HepG2 (cell line): ENCODE measurements around the gene RARA. TPM values are rescaled to one million over a fixed set of nuclear protein-coding genes. Genes with fewer than 3 reads are reported as not detected.

Source experiments
- ATAC-seq: fragments of 200-7000 bp; cut with Tn5 transposase; 3 replicates; pipeline ENCODE4 v1.9.1; 2020; ENCODE audit warnings: mild to moderate bottlenecking, moderate library complexity
- BruUV-seq: library from RNA; stranded (reverse); fragments of 400-500 nt; replicated peaks from 2 replicates; lab custom pipeline; 2021; lab: Mats Ljungman, UMichigan
- CTCF ChIA-PET: fragments of 300-600 bp; formaldehyde crosslinking; extraction: SDS; loops from one replicate; lab custom pipeline; 2021; ENCODE audit warnings: low total read pairs, inconsistent platforms, low intra/inter-chr PET ratio; lab: Yijun Ruan, JAX
- POLR2A ChIA-PET: fragments of 350-600 bp; sonication (Branson Sonifier 250); formaldehyde crosslinking; loops from one replicate; lab custom pipeline; 2020; ENCODE audit warnings: antibody characterized with exemption, inconsistent platforms; lab: Yijun Ruan, JAX
- DNase-seq: peaks from one replicate; pipeline ENCODE4 v3.0.0-alpha.2; 2015; ENCODE audit warnings: low spot score
- FAIRE-seq: peaks from 3 replicates; lab custom pipeline; 2011; peaks lifted over from hg19 to GRCh38; lab: Jason Lieb, UNC
- H2AFZ ChIP-seq: one replicate; pipeline ENCODE4 v1.6.1; 2011; ENCODE audit warnings: low read length, inconsistent platforms
- H3K27ac ChIP-seq: fragments of 300-600 bp; 3 replicates; pipeline ENCODE4 v1.8.0; 2011; ENCODE audit warnings: mixed run types, mild to moderate bottlenecking, mixed read lengths, low read length, inconsistent platforms; ENCODE audit not compliant: insufficient read depth; ENCODE audit errors: extremely low read length
- H3K27me3 ChIP-seq, 2 experiments: fragments of 200-600 bp in 1 of 2; 2 replicates in 1 of 2; 3 replicates in 1 of 2; pipeline versions ENCODE4 v1.6.0 to v1.8.0; 2011; ENCODE audit warnings: low read length in 2 of 2, mild to moderate bottlenecking in 2 of 2, moderate library complexity in 2 of 2, inconsistent platforms in 1 of 2; ENCODE audit not compliant: insufficient read depth in 2 of 2, control insufficient read depth in 1 of 2
- H3K36me3 ChIP-seq, 2 experiments: fragments of 200-600 bp in 1 of 2; replicated peaks in 1 of 2; 2 replicates in 1 of 2; 3 replicates in 1 of 2; pipeline versions ENCODE4 v1.5.1 to v1.8.0; 2011; ENCODE audit warnings: low read length in 2 of 2, inconsistent platforms in 1 of 2; ENCODE audit not compliant: insufficient read depth in 2 of 2, control insufficient read depth in 1 of 2
- H3K4me1 ChIP-seq: 2 replicates; pipeline ENCODE4 v1.5.1; 2012; ENCODE audit warnings: low read length, inconsistent platforms; ENCODE audit not compliant: insufficient read depth
- H3K4me2 ChIP-seq: 2 replicates; pipeline ENCODE4 v1.6.0; 2011; ENCODE audit warnings: low read depth, low read length, inconsistent platforms
- H3K4me3 ChIP-seq, 3 experiments: fragments of 200-600 bp in 1 of 3; sonication (generic), shearing (Covaris generic) in 1 of 3; replicated peaks in 1 of 3; 2 replicates each; pipeline ENCODE4 v1.5.1; 2011 to 2016; ENCODE audit warnings: low read length in 3 of 3, inconsistent platforms in 2 of 3, low read depth in 2 of 3, mild to moderate bottlenecking in 2 of 3, control low read depth in 1 of 3, mixed read lengths in 1 of 3; ENCODE audit not compliant: insufficient read depth in 1 of 3
- H3K79me2 ChIP-seq: one replicate; pipeline ENCODE4 v1.6.1; 2011; ENCODE audit warnings: low read length, inconsistent platforms; ENCODE audit not compliant: insufficient read depth
- H3K9ac ChIP-seq: 2 replicates; pipeline ENCODE4 v1.6.0; 2011; ENCODE audit warnings: mild to moderate bottlenecking, low read depth, low read length, inconsistent platforms; ENCODE audit not compliant: insufficient read depth
- H3K9me3 ChIP-seq: 2 replicates; pipeline ENCODE4 v1.5.1; 2012; ENCODE audit warnings: mild to moderate bottlenecking, low read length
- H4K20me1 ChIP-seq: 2 replicates; pipeline ENCODE4 v1.6.0; 2011; ENCODE audit warnings: inconsistent platforms, mild to moderate bottlenecking, low read length, moderate library complexity; ENCODE audit not compliant: insufficient read depth
- CREM ChIP-seq, 2 experiments: sonication (generic) in 1 of 2; formaldehyde crosslinking in 1 of 2; IDR thresholded peaks; 2 replicates each; pipeline versions ENCODE4 v1.4.0 to v1.6.1; 2016 to 2020; ENCODE audit warnings: antibody characterized with exemption in 1 of 2, mild to moderate bottlenecking in 1 of 2, missing genetic modification reagents in 1 of 2
- FOXA1 ChIP-seq, 2 experiments: fragments of 450-650 bp in 1 of 2; sonication (generic) in 1 of 2; formaldehyde crosslinking in 1 of 2; IDR thresholded peaks; 2 replicates each; pipeline versions ENCODE4 v1.4.0 to v1.6.1; 2016 to 2020; ENCODE audit warnings: missing genetic modification reagents in 1 of 2
- FOXM1 ChIP-seq: sonication (generic); formaldehyde crosslinking; IDR thresholded peaks from 2 replicates; pipeline ENCODE4 v1.5.0; 2020; ENCODE audit warnings: missing genetic modification reagents
- GMEB2 ChIP-seq: IDR thresholded peaks from 2 replicates; pipeline ENCODE4 v1.6.1; 2016; ENCODE audit warnings: missing biosample characterization, missing genetic modification reagents, low read depth
- KLF6 ChIP-seq: IDR thresholded peaks from 2 replicates; pipeline ENCODE4 v1.8.0; 2016; ENCODE audit warnings: missing biosample characterization, missing genetic modification reagents
- TSC22D2 ChIP-seq: sonication (generic); formaldehyde crosslinking; IDR thresholded peaks from 2 replicates; pipeline ENCODE4 v1.5.1; 2020; ENCODE audit warnings: missing genetic modification reagents, mild to moderate bottlenecking, borderline replicate concordance
- ZNF326 ChIP-seq: sonication (generic); formaldehyde crosslinking; IDR thresholded peaks from 2 replicates; pipeline ENCODE4 v1.4.0; 2020; ENCODE audit warnings: missing genetic modification reagents, borderline replicate concordance
- ZNF75D ChIP-seq: sonication (generic); formaldehyde crosslinking; IDR thresholded peaks from 2 replicates; pipeline ENCODE4 v1.8.1; 2023; ENCODE audit warnings: missing genetic modification reagents, mild to moderate bottlenecking, borderline replicate concordance
- ZNF770 ChIP-seq: sonication (generic); formaldehyde crosslinking; IDR thresholded peaks from 2 replicates; pipeline ENCODE4 v1.5.0; 2020; ENCODE audit warnings: mild to moderate bottlenecking, missing genetic modification reagents
- WGBS: methylation state at CpG from one replicate; pipeline ENCODE4 v1.1.6; 2017; ENCODE audit warnings: low lambda C conversion rate; 5-methylcytosine and 5-hydroxymethylcytosine counted together
- in situ Hi-C: cut with HindIII; loops from 2 replicates; pipeline ENCODE4 v1.10.0; 2017; ENCODE audit warnings: low pct_unique_long_range_greater_than_20kb; ENCODE audit not compliant: extremely low pct_ligation_motif_present
- intact Hi-C: fragments of 100-400 bp; cut with micrococcal nuclease; formaldehyde crosslinking; loops from one replicate; pipeline ENCODE4 v1.10.0; 2022; ENCODE audit not compliant: unreplicated experiment
- polyA plus RNA-seq, 8 experiments: library from polyadenylated mRNA; depleted of rRNA in 3 of 8; stranded (reverse) in 7 of 8; unstranded in 1 of 8; fragments of >200 nt; fragmentation: Illumina TruSeq in 4 of 8; extraction: Trizol in 4 of 8; gene quantifications; 2 replicates each; pipeline versions ENCODE4 v1.2.1 to v1.2.3, GENCODE V29; 2011 to 2016; ENCODE audit warnings: low read depth in 4 of 8, missing spikeins in 1 of 8, mixed read lengths in 1 of 8; ENCODE audit not compliant: insufficient read depth in 1 of 8
- total RNA-seq, 5 experiments: library from RNA; depleted of rRNA; stranded (reverse); fragments of >200 nt; fragmentation: Illumina TruSeq; extraction: Trizol; gene quantifications; 2 replicates each; pipeline ENCODE4 v1.2.3, GENCODE V29; 2016; ENCODE audit warnings: low read depth in 1 of 5
- TF ChIP-seq, protein P1 (sequence below): sonication (generic); formaldehyde crosslinking; IDR thresholded peaks from 2 replicates; pipeline ENCODE4 v1.4.0; 2020; ENCODE audit warnings: missing genetic modification reagents, low read depth, mild to moderate bottlenecking, borderline replicate concordance
- TF ChIP-seq, protein P2 (sequence below): sonication (generic); formaldehyde crosslinking; IDR thresholded peaks from 2 replicates; pipeline ENCODE4 v1.5.0; 2020; ENCODE audit warnings: missing genetic modification reagents
- TF ChIP-seq, protein P3 (sequence below): sonication (generic); formaldehyde crosslinking; IDR thresholded peaks from 2 replicates; pipeline ENCODE4 v1.8.1; 2023; ENCODE audit warnings: mild to moderate bottlenecking, inconsistent platforms, moderate library complexity, missing genetic modification reagents, borderline replicate concordance
- TF ChIP-seq, protein P4 (sequence below): sonication (generic); formaldehyde crosslinking; IDR thresholded peaks from 2 replicates; pipeline ENCODE4 v1.4.0; 2020; ENCODE audit warnings: missing genetic modification reagents

The RARA gene
- total and polyA plus RNA-seq, 2 of the 13 experiments (the other 11 are each of a cell fraction or from before 2014, with no cell fraction given) = 6.4 to 8.6 TPM

GRCh38 chr17:40259505-40259904 lies 49.5 kb upstream of the RARA start:
- Histone ChIP-seq H3K27me3 (no peaks in the 10 kb centered on the region), H3K4me2 (no peak overlapping the region), H3K4me1 (no peaks in the 10 kb centered on the region), H3K9me3 (no peaks in the 10 kb centered on the region), H4K20me1 (no peaks in the 10 kb centered on the region), H3K4me3 (no peak overlapping the region), H3K27ac (no peak overlapping the region), H3K9ac (no peak overlapping the region), H2AFZ (no peak overlapping the region), H3K36me3 (peaks cover 39 to 67% of the 10 kb centered on the region in 2 experiments), H3K79me2 (peaks cover 4% of the 10 kb centered on the region)
- no peak for FAIRE-seq
- no peak for ATAC-seq
- in situ Hi-C loops = no loop called here
- CTCF ChIA-PET = no interaction called here
- intact Hi-C loops = no loop called here
- BruUV-seq = no TSS peak
- POLR2A ChIA-PET = interaction anchor here (0.9 kb wide), 1 partner anchor 41 kb away, joined by 3 read pairs; the partner anchor contains the start of gene WIPF2
- 94% methylated on average over 2 of the region's 2 CpGs for WGBS
- DNase-seq = no peak
- TF ChIP-seq ZNF326 (CRISPR knock-in tag) (no peak), FOXM1 (CRISPR knock-in tag) (no peak), CREM (IDR thresholded peaks at IDR 0.05) (no peak), CREM (CRISPR knock-in tag; IDR thresholded peaks at IDR 0.05) (no peak), KLF6 (CRISPR knock-in tag) (no peak), ZNF770 (CRISPR knock-in tag) (no peak), ZNF75D (no peak), FOXA1 (IDR thresholded peaks at IDR 0.05) (no peak), FOXA1 (CRISPR knock-in tag; IDR thresholded peaks at IDR 0.05) (no peak), GMEB2 (CRISPR knock-in tag) (no peak), TSC22D2 (no peak)
- TF ChIP-seq, protein P1, sequence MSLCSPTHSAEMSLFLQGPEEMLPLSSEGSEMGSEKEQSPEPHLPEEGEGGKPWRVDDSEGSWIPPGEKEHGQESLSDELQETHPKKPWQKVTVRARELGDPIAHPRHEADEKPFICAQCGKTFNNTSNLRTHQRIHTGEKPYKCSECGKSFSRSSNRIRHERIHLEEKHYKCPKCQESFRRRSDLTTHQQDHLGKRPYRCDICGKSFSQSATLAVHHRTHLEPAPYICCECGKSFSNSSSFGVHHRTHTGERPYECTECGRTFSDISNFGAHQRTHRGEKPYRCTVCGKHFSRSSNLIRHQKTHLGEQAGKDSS = no peak
- TF ChIP-seq, protein P2, sequence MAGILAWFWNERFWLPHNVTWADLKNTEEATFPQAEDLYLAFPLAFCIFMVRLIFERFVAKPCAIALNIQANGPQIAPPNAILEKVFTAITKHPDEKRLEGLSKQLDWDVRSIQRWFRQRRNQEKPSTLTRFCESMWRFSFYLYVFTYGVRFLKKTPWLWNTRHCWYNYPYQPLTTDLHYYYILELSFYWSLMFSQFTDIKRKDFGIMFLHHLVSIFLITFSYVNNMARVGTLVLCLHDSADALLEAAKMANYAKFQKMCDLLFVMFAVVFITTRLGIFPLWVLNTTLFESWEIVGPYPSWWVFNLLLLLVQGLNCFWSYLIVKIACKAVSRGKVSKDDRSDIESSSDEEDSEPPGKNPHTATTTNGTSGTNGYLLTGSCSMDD = no peak
- TF ChIP-seq, protein P3, sequence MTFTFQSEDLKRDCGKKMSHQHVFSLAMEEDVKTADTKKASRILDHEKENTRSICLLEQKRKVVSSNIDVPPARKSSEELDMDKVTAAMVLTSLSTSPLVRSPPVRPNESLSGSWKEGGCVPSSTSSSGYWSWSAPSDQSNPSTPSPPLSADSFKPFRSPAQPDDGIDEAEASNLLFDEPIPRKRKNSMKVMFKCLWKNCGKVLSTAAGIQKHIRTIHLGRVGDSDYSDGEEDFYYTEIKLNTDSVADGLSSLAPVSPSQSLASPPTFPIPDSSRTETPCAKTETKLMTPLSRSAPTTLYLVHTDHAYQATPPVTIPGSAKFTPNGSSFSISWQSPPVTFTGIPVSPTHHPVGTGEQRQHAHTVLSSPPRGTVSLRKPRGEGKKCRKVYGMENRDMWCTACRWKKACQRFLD = no peak
- TF ChIP-seq, protein P4, sequence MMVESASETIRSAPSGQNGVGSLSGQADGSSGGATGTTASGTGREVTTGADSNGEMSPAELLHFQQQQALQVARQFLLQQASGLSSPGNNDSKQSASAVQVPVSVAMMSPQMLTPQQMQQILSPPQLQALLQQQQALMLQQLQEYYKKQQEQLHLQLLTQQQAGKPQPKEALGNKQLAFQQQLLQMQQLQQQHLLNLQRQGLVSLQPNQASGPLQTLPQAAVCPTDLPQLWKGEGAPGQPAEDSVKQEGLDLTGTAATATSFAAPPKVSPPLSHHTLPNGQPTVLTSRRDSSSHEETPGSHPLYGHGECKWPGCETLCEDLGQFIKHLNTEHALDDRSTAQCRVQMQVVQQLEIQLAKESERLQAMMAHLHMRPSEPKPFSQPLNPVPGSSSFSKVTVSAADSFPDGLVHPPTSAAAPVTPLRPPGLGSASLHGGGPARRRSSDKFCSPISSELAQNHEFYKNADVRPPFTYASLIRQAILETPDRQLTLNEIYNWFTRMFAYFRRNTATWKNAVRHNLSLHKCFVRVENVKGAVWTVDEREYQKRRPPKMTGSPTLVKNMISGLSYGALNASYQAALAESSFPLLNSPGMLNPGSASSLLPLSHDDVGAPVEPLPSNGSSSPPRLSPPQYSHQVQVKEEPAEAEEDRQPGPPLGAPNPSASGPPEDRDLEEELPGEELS (CRISPR knock-in tag) = no peak
